IMR-90 (cell line): Measurements from ENCODE around the gene INTS15. TPM values are rescaled to one million over a fixed set of nuclear protein-coding genes. Genes with fewer than 3 reads are reported as not detected.

Experiments
- ATAC-seq: fragments of 200-7000 bp; cut with Tn5 transposase; 2 replicates; pipeline ENCODE4 v1.9.1; 2020; ENCODE audit warnings: low read depth, mild to moderate bottlenecking, moderate library complexity
- BruUV-seq: library from RNA; stranded (reverse); fragments of 400-500 nt; replicated peaks from 2 replicates; lab custom pipeline; 2021; lab: Mats Ljungman, UMichigan
- CTCF ChIA-PET: fragments of 300-600 bp; formaldehyde crosslinking; extraction: SDS; loops from one replicate; lab custom pipeline; 2021; ENCODE audit warnings: antibody characterized with exemption; lab: Yijun Ruan, JAX
- POLR2A ChIA-PET: fragments of 300-600 bp; sonication (Branson Sonifier 250); formaldehyde crosslinking; loops from one replicate; lab custom pipeline; 2022; ENCODE audit warnings: antibody characterized with exemption; ENCODE audit not compliant: unreplicated experiment; lab: Charles Lee
- DNase-seq: peaks from one replicate; pipeline ENCODE4 v3.0.0; 2013
- H2AFZ ChIP-seq: replicated peaks from 2 replicates; pipeline ENCODE3; 2013; ENCODE audit warnings: low read length, mild to moderate bottlenecking; ENCODE audit not compliant: poor library complexity
- H2AK5ac ChIP-seq: 2 replicates; pipeline ENCODE4 v1.6.1; 2013; ENCODE audit warnings: low read depth, low read length, inconsistent platforms
- H2AK9ac ChIP-seq: replicated peaks from 2 replicates; pipeline ENCODE3; 2013; ENCODE audit warnings: mild to moderate bottlenecking, low read depth, low read length, moderate library complexity; ENCODE audit not compliant: poor library complexity
- H2BK120ac ChIP-seq: 2 replicates; pipeline ENCODE4 v1.6.1; 2013; ENCODE audit warnings: low read depth, low read length, inconsistent platforms
- H2BK15ac ChIP-seq: 3 replicates; pipeline ENCODE4 v1.6.1; 2013; ENCODE audit warnings: low read depth, low read length, inconsistent platforms
- H2BK20ac ChIP-seq: 2 replicates; pipeline ENCODE4 v1.6.1; 2013; ENCODE audit warnings: low read depth, mild to moderate bottlenecking, inconsistent platforms, low read length, moderate library complexity
- H2BK5ac ChIP-seq: 2 replicates; pipeline ENCODE4 v1.6.1; 2013; ENCODE audit warnings: mild to moderate bottlenecking, low read depth, low read length, inconsistent platforms; ENCODE audit not compliant: poor library complexity, severe bottlenecking
- H3K14ac ChIP-seq: replicated peaks from 2 replicates; pipeline ENCODE4 v1.6.1; 2013; ENCODE audit warnings: low read depth, low read length, inconsistent platforms
- H3K18ac ChIP-seq: 2 replicates; pipeline ENCODE4 v1.6.1; 2013; ENCODE audit warnings: low read depth, low read length, control low read depth
- H3K23ac ChIP-seq: 2 replicates; pipeline ENCODE4 v1.6.1; 2013; ENCODE audit warnings: low read depth, low read length, inconsistent platforms
- H3K27ac ChIP-seq: 2 replicates; pipeline ENCODE4 v1.5.1; 2013; ENCODE audit warnings: mild to moderate bottlenecking, control low read depth, low read length; ENCODE audit not compliant: insufficient read depth
- H3K27me3 ChIP-seq: 2 replicates; pipeline ENCODE4 v1.6.1; 2013; ENCODE audit warnings: low read length; ENCODE audit not compliant: control insufficient read depth, insufficient read depth
- H3K36me3 ChIP-seq: 2 replicates; pipeline ENCODE4 v1.6.1; 2013; ENCODE audit warnings: low read length, mixed read lengths; ENCODE audit not compliant: control insufficient read depth, insufficient read depth
- H3K4ac ChIP-seq: 2 replicates; pipeline ENCODE4 v1.6.1; 2013; ENCODE audit warnings: low read depth, low read length, inconsistent platforms
- H3K4me1 ChIP-seq: 2 replicates; pipeline ENCODE4 v1.6.1; 2013; ENCODE audit warnings: low read length, mixed read lengths; ENCODE audit not compliant: control insufficient read depth, insufficient read depth
- H3K4me2 ChIP-seq: 2 replicates; pipeline ENCODE4 v1.6.1; 2013; ENCODE audit warnings: low read depth, mild to moderate bottlenecking, control low read depth, low read length, moderate library complexity
- H3K4me3 ChIP-seq: 2 replicates; pipeline ENCODE4 v1.5.1; 2013; ENCODE audit warnings: low read depth, mild to moderate bottlenecking, control low read depth, low read length, moderate library complexity; ENCODE audit not compliant: insufficient read depth
- H3K56ac ChIP-seq: 2 replicates; pipeline ENCODE4 v1.6.1; 2013; ENCODE audit warnings: low read length, inconsistent platforms; ENCODE audit not compliant: insufficient read depth; ENCODE audit errors: extremely low read depth
- H3K79me1 ChIP-seq, 2 experiments: 2 replicates each; pipeline ENCODE4 v1.6.1; 2013; ENCODE audit warnings: low read length in 2 of 2, inconsistent platforms in 1 of 2, low read depth in 1 of 2
- H3K9ac ChIP-seq: 2 replicates; pipeline ENCODE4 v1.6.1; 2013; ENCODE audit warnings: low read depth, low read length, control low read depth
- H3K9me1 ChIP-seq: 2 replicates; pipeline ENCODE4 v1.6.1; 2013; ENCODE audit warnings: low read length, inconsistent platforms; ENCODE audit not compliant: insufficient read depth
- H3K9me3 ChIP-seq: 2 replicates; pipeline ENCODE4 v1.6.1; 2013; ENCODE audit warnings: low read length; ENCODE audit not compliant: control insufficient read depth, insufficient read depth
- H4K20me1 ChIP-seq: 2 replicates; pipeline ENCODE4 v1.6.1; 2013; ENCODE audit warnings: low read length, inconsistent platforms; ENCODE audit not compliant: insufficient read depth
- H4K5ac ChIP-seq: 2 replicates; pipeline ENCODE4 v1.6.1; 2013; ENCODE audit warnings: mild to moderate bottlenecking, low read depth, low read length, control low read depth
- H4K8ac ChIP-seq, 2 experiments: 2 replicates each; pipeline ENCODE4 v1.6.1; 2013; ENCODE audit warnings: low read depth in 2 of 2, low read length in 2 of 2, control low read depth in 1 of 2, inconsistent platforms in 1 of 2
- H4K91ac ChIP-seq: 2 replicates; pipeline ENCODE4 v1.6.1; 2013; ENCODE audit warnings: low read depth, low read length, inconsistent platforms; ENCODE audit not compliant: insufficient read depth
- FOS ChIP-seq: fragments of 150-350 bp; IDR thresholded peaks from 2 replicates; pipeline ENCODE4 v1.6.1; 2016; ENCODE audit warnings: low read depth, low read length
- WGBS, 2 experiments: methylation state at CpG; one replicate each; pipeline versions ENCODE4 v1.1.5 to v1.1.7; 2013; ENCODE audit warnings: missing lambda C conversion rate in 2 of 2; ENCODE audit not compliant: insufficient read length in 1 of 2; ENCODE audit errors: extremely low coverage in 2 of 2; 5-methylcytosine and 5-hydroxymethylcytosine counted together
- dilution Hi-C: fragments of 300-500 bp; cut with HindIII; formaldehyde crosslinking; loops from one replicate; pipeline ENCODE4 v1.14.3; 2018; ENCODE audit warnings: low sequenced_read_pairs; ENCODE audit not compliant: unreplicated experiment
- in situ Hi-C: fragments of 300-500 bp; cut with MboI; formaldehyde crosslinking; loops from 3 replicates; pipeline ENCODE4 v1.14.3; 2019; ENCODE audit warnings: low sequenced_read_pairs, inconsistent platforms, mixed read lengths
- intact Hi-C: fragments of 100-400 bp; cut with micrococcal nuclease; formaldehyde crosslinking; loops from 2 replicates; pipeline ENCODE4 v1.10.0; 2022
- polyA plus RNA-seq, 3 experiments: library from polyadenylated mRNA; depleted of rRNA; stranded (reverse); fragments of >200 nt; gene quantifications; 2 replicates each; pipeline ENCODE4 v1.2.3, GENCODE V29; 2012; ENCODE audit warnings: low replicate concordance in 1 of 3
- total RNA-seq: library from RNA; depleted of rRNA; stranded (reverse); fragments of >200 nt; gene quantifications from 2 replicates; pipeline ENCODE4 v1.2.3, GENCODE V29; 2012

The INTS15 gene
- total and polyA plus RNA-seq, 2 of the 4 experiments (the other 2 are of a cell fraction): 7.0 to 20.8 TPM

DNA sequence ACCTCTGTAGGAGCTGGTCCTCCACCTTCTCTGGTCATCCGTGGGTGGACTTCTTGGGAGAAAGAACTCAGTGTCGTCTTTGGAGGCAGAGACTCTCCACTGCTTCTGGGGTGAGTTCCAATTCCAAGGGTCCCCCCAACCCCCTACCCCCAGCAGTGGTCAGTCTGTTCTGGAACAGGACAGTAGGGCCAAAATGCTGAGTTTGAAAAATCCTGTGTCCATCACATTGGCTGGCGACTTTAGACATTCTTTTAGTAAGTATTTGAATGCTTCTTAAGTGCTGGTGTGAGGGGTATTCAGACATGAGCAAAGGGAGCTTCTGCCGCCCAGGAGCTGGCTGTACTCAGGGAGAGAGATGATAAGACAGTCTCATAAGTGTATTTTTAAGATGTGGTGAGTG is 49.2 kb downstream of the INTS15 start:
- WGBS, 2 experiments: 67% methylated on average over 1 of the region's 4 CpGs; no CpG with 5 or more reads in 1 of the 2 experiments
- H3K56ac ChIP-seq: no peak overlapping the region
- H3K14ac ChIP-seq: no peak overlapping the region
- H3K9me1 ChIP-seq: peaks cover 10% of the 10 kb centered on the region; the same call in 1 of the 2 replicates
- no peak overlapping the region for H3K27ac ChIP-seq
- H2BK5ac ChIP-seq: no peak overlapping the region
- H3K4ac ChIP-seq: no peak overlapping the region
- no peak overlapping the region for H4K91ac ChIP-seq
- H3K4me3 ChIP-seq: no peak overlapping the region
- POLR2A ChIA-PET: no interaction called here
- no peak overlapping the region for H3K23ac ChIP-seq
- H3K9me3 ChIP-seq: no peaks in the 10 kb centered on the region
- 0 out of 2 replicates have a peak, but pooled peaks cover 7% of the 10 kb centered on the region for H4K20me1 ChIP-seq
- no peak overlapping the region for H2BK15ac ChIP-seq
- peaks cover 7% of the 10 kb centered on the region for H3K4me1 ChIP-seq
- TF ChIP-seq FOS: no peak
- no peak overlapping the region for H2AK9ac ChIP-seq
- H3K36me3 ChIP-seq: peaks cover 39% of the 10 kb centered on the region
- no peak overlapping the region for H2BK20ac ChIP-seq
- H3K9ac ChIP-seq: no peak overlapping the region
- H3K18ac ChIP-seq: no peak overlapping the region
- peaks cover 19 to 46% of the 10 kb centered on the region in 2 experiments for H3K79me1 ChIP-seq
- in situ Hi-C loops: no loop called here
- BruUV-seq: no TSS peak
- no peaks in the 10 kb centered on the region for H3K27me3 ChIP-seq
- intact Hi-C loops: no loop called here
- no peak overlapping the region for H2AK5ac ChIP-seq
- no peak overlapping the region for H4K8ac ChIP-seq
- CTCF ChIA-PET: no interaction called here
- H2BK120ac ChIP-seq: no peak overlapping the region
- dilution Hi-C loops: no loop called here
- no peak for ATAC-seq
- H2AFZ ChIP-seq: no peak overlapping the region
- DNase-seq: no peak
- H4K5ac ChIP-seq: no peak overlapping the region
- H3K4me2 ChIP-seq: no peak overlapping the region; the same call in 1 of the 2 replicates
